HG03521 (cell line): ENCODE data around the gene GRIPAP1.

ENCODE experiments used
- ATAC-seq: cut with Tn5 transposase; IDR thresholded peaks from one replicate; pipeline ENCODE4 v1.9.1; 2021; ENCODE audit warnings: mild to moderate bottlenecking, moderate library complexity; ENCODE audit not compliant: unreplicated experiment

The GRIPAP1 gene

GRCh38 chrX:49002091-49002935 lies at the start of gene GRIPAP1:
GRIPAP1 (minus strand) TSS chrX:49002264; CDS start chrX:49002229, 35 bp downstream.
- peak; percentile 86 for ATAC-seq

- ATAC-seq = no peak
Observed at GRCh38 chrX:49043987-49044281, 41.9 kb upstream of the GRIPAP1 start.

GRCh38 chrX:49043220-49043986 lies 41.3 kb upstream of the GRIPAP1 start, which contains the start of gene TFE3:
TFE3 (minus strand) TSS chrX:49043357; CDS start chrX:49043226, 131 bp downstream.
- peak; percentile 92 for ATAC-seq

GRCh38 chrX:49042581-49043219 lies 40.6 kb upstream of the GRIPAP1 start:
- ATAC-seq = no peak

DNA sequence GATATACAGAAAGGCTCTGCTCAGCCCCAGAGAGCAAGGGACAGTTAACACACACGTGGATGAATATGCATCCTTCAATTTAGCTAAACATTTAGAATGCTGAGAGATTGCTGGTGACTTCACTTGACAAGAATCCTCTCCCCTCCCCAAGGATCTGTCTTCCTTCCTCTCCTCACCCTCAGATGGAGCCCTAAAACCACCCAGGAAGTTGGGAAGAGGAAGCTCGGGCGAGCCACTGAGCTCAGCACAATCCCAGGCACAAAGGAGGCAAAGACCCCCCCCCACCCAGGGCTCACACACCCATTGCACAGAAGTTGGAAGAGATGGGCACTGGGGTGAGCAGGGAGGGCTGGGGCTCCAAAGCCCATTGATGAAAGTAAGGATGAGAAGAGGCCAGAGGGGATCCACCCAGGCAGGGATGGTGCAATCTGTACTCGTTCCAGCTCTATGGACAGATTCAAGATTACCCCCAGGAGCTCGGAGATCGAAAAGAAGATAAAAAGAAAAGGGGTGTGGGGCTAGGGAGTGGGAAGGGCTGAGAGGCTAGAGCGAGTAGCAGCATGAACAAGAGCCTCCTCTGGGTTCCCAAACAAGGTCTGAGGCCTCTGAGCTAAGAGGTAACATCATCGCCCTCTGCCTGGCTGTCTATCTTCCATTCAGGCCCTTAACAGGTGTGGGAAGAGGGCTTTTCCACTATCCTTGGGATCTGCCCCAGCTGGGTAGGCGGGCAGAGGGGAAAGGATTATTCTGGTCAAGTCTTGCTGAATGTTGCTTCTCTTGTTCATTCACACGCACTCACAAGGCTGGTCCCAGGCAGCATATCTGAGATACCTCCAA lies 39.9 kb upstream of the GRIPAP1 start:
- no peak for ATAC-seq

- ATAC-seq = no peak
Observed at GRCh38 chrX:49040376-49040955, 38.4 kb upstream of the GRIPAP1 start.

DNA sequence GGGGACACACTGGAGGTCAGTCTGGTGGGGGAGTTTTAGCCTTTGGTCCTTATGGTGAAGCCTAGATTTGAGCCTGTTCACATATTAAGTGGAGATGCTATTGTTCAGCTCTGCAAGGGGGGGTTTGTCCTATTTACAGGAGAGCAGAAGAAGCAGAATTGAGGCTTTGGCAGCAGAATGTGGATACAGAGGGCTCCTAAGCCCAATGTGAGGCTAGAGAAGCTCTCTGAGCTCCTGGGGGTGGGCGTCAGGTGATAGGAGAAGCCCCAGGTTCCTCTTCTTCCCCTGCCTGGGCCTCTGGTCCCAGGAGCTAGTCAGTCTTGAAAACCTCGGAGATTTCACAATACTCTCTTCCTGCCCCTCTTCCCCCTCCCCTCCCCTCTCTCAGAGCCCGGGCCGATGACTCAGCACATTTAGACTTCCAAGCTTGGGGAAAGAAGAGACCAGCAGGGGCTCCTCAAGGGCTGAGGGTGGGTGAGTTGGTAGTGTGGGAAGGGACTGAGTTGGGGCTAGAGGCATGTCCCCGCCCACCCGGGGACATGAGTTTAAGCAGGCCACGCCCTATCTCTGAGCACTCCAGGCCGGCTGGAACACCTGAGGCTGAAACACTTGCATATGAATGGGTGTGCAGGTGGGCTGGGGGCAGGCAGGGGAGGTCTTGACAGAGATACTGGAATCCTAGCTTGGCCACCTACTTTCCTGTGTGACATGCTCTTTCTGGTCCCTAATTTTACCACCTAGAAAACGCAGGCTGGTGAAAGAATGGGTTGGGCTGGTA lies 37.7 kb upstream of the GRIPAP1 start:
- no peak for ATAC-seq

DNA sequence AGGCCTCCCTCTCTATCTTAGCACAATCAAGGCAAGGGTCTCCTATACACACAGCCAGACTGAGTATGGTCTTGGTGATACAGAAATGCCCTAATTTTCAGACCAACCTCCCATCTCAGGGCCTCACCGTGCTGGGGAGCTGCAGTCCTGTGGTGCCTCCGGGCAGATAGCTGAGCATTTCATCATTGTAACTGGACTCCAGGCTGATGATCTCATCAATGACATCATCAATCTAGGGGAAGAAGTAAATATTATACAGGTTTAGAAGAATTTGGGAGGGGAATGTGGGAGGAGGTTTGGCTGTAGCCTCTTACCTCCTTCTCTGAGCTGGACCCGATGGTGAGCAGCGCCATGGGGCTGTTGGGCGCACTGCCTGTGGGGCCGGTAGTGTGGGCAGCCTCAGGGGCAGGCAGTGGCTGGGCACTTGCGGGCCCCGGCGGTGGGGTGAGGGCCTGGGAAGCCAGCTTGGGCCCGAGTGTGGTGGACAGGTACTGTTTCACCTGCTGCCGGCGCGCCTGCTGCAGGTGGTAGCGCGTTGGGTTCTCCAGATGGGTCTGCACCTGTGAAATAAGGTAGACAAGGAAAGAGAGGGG lies 35.9 kb upstream of the GRIPAP1 start:
- ATAC-seq = no peak

- no peak for ATAC-seq
Observed at GRCh38 chrX:49030283-49030682, 28.2 kb upstream of the GRIPAP1 start.

GRCh38 chrX:49029876-49030275 lies 27.8 kb upstream of the GRIPAP1 start:
- ATAC-seq = no peak

DNA sequence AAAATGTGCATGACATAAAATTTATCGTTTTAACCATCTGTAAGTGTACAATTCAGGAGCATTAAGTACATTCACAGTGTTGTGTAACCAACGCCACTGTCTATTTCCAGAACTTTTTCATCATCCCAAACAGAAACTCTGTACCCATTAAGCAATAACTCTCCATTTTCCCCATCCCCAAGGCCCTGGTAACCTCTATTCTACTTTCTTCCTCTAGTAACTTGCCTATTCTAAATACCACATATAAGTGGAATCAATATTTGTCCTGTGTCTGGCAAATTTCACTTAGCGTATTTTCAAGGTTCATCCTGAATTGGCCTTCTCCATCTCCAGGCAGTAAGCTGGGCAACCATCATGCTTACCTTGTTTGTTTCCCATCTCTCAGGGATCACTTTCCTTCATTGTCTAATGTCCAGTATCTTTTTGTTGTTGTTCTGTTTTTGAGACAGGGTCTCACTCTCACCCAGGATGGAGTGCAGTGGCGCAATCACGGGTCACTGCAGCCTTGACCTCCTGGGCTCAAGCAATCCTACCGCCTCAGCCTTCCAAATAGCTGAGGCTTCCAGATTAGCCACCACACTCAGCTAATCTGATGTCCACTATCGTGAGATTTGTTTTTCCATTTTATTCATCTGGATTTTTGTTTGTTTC lies 17.7 kb upstream of the GRIPAP1 start:
- ATAC-seq = no peak

GRCh38 chrX:49019050-49019449 lies 17.0 kb upstream of the GRIPAP1 start:
- ATAC-seq = no peak

GRCh38 chrX:49003696-49004095 lies 1.6 kb upstream of the GRIPAP1 start:
- no peak for ATAC-seq

DNA sequence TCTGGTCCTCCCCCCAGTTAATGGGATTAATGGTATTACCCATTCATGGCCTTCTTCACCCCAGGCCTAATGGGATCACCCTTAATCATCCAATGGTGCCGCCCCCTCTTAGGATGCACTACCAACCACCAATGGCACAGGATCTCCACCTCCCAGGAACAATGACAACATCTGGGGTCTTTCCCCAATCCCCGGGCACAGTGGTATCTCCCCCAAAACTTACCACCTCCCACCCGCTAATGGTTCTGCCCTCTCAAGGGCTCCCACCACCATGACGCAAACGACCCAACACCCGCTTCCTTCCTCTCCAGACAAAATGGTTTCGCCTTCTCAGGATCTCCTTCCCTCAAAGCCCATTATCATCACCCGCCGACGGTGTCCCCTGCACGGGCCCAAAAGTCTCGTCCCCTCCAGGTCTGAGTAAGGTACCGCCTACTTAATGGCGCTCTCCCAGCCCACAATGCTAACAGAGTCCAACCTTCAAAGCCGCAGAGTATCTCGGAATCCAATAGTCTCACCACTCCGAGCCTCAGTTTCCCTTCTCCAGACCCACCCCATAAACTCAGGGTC lies 458 bp downstream of the GRIPAP1 start:
- ATAC-seq = peak; percentile 25

DNA sequence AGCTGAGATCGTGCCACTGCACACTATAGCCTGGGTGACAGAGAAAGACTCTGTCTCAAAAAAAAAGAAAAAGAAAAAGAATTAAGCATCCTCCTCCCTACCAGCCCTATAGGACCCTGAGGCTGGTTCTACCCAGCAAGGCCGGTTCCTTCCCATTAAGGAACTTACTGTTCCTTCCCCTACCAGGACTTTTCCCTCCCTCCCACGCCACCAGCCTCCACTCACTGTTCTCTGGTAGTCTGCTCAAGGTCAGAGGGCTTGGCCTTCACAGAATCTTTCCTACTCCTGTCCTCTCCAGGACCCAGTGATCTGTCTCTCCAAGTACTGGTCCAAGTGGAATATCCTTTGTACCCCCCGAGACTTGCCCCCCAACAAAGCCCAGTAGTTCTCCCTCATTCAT lies 1.4 kb downstream of the GRIPAP1 start:
- ATAC-seq = no peak

GRCh38 chrX:48999030-48999429 lies 3.0 kb downstream of the GRIPAP1 start:
- ATAC-seq = no peak

GRCh38 chrX:48998391-48998790 lies 3.7 kb downstream of the GRIPAP1 start:
- ATAC-seq = no peak

- no peak for ATAC-seq
Observed at GRCh38 chrX:48997865-48998264, 4.2 kb downstream of the GRIPAP1 start.
